GM12892 (cell line): ENCODE measurements around the gene NKAIN4.
A peak's percentile ranks its signal among the peaks of the same experiment; 100 is the strongest.

Experiments
- DNase-seq: peaks from one replicate; pipeline ENCODE4 v3.0.0; 2011; ENCODE audit not compliant: insufficient read length
- FAIRE-seq: peaks from 2 replicates; lab custom pipeline; 2011; peaks lifted over from hg19 to GRCh38; lab: Jason Lieb, UNC
- POLR2A ChIP-seq: IDR thresholded peaks from 2 replicates; pipeline ENCODE4 v1.6.1; 2011; ENCODE audit warnings: low read depth, low read length, control low read depth
- POLR2AphosphoS5 ChIP-seq: IDR thresholded peaks from 2 replicates; pipeline ENCODE4 v1.6.1; 2011; ENCODE audit warnings: low read depth, low read length, control low read depth
- TAF1 ChIP-seq: IDR thresholded peaks from 2 replicates; pipeline ENCODE4 v1.6.1; 2011; ENCODE audit warnings: low read depth, mild to moderate bottlenecking, control low read depth, low read length, borderline replicate concordance

The NKAIN4 gene

GRCh38 chr20:63286781-63287696 lies 32.8 kb upstream of the NKAIN4 start:
- TF ChIP-seq POLR2A = no peak
- no peak for TF ChIP-seq POLR2AphosphoS5
- DNase-seq (no peak), FAIRE-seq (no peak)

DNA sequence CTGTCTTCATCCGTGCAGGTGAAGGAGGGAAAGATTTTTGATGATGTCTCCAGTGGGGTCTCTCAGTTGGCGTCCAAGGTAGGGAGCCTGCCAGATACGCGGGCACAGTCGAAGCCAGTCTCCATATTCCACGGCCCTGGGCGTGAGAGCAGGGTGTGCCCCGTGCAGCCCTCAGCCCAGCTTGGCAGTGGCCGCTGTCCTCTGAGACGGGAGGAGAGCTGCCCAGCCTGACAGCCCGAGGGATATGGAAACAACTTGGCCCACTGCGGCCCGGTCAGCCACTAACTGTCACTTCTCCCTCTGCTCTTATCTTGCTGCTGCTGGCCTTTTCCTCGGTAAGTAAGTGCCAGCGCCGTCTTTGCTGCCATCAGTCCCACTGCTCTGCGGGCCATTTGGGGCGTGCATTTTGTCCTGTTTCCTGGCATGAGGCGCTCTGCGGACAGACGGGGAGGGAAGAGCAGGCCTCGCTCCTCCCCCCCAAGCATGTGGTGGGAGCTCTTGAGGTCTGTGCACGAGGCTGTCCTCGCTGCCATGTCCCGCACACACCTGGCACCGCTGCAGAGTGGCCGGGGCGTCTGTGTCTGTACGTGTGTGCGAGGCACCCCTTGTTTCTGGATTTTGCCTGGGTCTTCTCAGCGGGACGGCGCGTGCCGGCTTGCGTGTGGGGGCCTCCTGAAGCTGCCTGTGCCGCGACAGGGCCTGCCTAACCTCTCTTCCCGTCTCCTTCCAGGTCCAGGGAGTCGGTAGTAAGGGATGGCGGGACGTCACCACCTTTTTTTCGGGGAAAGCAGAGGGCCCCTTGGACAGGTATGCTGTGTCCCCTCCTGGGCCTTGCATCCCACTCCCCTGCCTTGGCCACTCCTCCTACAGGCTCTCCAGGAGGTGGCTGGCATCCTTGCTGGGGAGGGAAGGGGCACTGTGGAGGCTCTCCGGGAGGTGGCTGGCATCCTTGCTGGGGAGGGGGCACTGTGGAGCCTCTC lies 31.7 kb upstream of the NKAIN4 start:
- TF ChIP-seq POLR2AphosphoS5 (no peak), POLR2A (no peak), TAF1 (no peak)
- FAIRE-seq = no peak
- no peak for DNase-seq

DNA sequence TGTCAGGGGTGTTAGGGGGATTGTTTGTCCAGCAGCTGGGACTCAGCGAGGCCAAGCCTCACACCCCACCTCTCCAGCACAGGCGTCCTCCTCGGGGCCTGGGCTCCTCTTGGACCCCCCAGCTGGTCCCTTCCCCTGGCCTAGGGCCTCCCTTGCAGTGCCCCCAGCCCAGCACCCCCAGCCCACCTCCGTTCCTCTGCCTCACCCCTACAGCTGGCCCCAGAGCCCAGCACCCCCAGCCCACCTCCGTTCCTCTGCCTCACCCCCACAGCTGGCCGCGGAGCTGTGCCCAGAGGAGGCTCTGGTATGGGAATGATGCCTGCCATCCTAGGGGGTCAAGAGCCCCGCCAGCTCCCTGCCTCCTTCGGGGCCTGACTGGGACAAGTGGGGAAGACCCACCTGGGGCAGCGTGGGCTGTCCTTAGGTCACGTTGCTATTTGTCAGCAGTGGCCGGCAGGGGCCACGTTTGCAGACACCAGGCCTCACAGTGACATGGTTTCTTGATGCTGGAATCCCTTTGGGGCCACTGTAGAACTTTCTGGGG lies 30.8 kb upstream of the NKAIN4 start:
- FAIRE-seq = no peak
- no peak for DNase-seq
- TF ChIP-seq POLR2AphosphoS5 = no peak
- TF ChIP-seq TAF1 = no peak
- TF ChIP-seq POLR2A = no peak

- no peak for DNase-seq
- FAIRE-seq = no peak
- TF ChIP-seq POLR2AphosphoS5 = no peak
- TF ChIP-seq TAF1 = no peak
- no peak for TF ChIP-seq POLR2A
Measured at GRCh38 chr20:63284544-63284949, 30.3 kb upstream of the NKAIN4 start.

GRCh38 chr20:63284083-63284440 lies 29.8 kb upstream of the NKAIN4 start:
- FAIRE-seq = no peak
- TF ChIP-seq POLR2AphosphoS5 = no peak
- no peak for TF ChIP-seq POLR2A
- no peak for TF ChIP-seq TAF1
- no peak for DNase-seq

DNA sequence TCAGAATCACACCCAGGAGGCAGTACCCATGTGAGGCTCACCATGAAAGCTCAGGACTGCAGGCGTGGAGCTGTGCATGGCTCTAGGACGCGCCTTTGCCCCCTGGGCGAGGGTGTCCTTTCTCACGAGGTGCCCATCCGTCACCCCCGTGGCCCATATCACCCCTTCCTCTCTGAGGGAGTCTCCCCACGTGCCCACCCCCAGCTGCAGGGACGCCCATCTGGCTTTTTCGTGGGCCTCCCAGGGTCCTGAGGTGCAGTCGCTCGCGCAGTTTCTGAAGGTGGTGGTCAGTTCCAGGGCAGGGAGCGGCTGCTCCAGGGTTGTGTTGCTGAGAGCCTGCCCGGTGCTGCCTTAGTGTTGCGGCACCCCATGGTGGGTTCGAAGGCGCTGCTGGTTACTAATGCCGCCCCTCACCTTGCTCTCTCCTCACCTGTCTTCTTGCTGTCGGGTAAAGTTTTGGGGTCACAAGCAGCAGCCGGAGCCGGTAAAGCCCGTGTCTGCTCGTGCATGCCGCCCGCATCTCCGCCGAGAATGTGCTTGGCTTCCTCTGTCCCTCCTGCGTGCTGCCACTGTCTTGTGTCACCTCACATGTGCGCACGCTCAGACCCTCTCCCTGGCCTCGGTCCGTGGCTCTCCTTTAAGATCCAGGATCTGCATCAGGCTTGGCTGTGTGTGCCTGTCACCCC lies 29.3 kb upstream of the NKAIN4 start:
- FAIRE-seq (no peak), DNase-seq (no peak)
- TF ChIP-seq TAF1 (no peak), POLR2A (0 out of 2 replicates have a peak, but pooled peaks have one; percentile 15)

GRCh38 chr20:63282946-63283345 lies 28.7 kb upstream of the NKAIN4 start:
- no peak for FAIRE-seq
- TF ChIP-seq POLR2A (no peak), POLR2AphosphoS5 (no peak), TAF1 (no peak)
- no peak for DNase-seq

- DNase-seq (no peak), FAIRE-seq (no peak)
- no peak for TF ChIP-seq POLR2AphosphoS5
- TF ChIP-seq POLR2A = no peak
- TF ChIP-seq TAF1 = no peak
Measured at GRCh38 chr20:63281742-63282665, 27.7 kb upstream of the NKAIN4 start.

GRCh38 chr20:63280929-63281545 lies 26.8 kb upstream of the NKAIN4 start:
- no peak for DNase-seq
- FAIRE-seq = no peak
- TF ChIP-seq POLR2A (no peak), POLR2AphosphoS5 (no peak), TAF1 (no peak)

GRCh38 chr20:63280371-63280770 lies 26.1 kb upstream of the NKAIN4 start:
- no peak for TF ChIP-seq POLR2A
- TF ChIP-seq POLR2AphosphoS5 = no peak
- no peak for TF ChIP-seq TAF1
- FAIRE-seq (no peak), DNase-seq (no peak)

GRCh38 chr20:63279931-63280330 lies 25.7 kb upstream of the NKAIN4 start:
- no peak for TF ChIP-seq POLR2A
- TF ChIP-seq TAF1 = no peak
- TF ChIP-seq POLR2AphosphoS5 = no peak
- FAIRE-seq = no peak
- no peak for DNase-seq
